HL-60 (cell line): ENCODE data around the gene DCHS2.

Experiments
- DNase-seq, 2 experiments: peaks; one replicate each; pipeline ENCODE4 v3.0.0-alpha.2; 2010 to 2020; ENCODE audit warnings: low read depth in 1 of 2, low spot score in 1 of 2
- H3K27ac ChIP-seq: fragments of 250-450 bp; sonication (Bioruptor Pico); replicated peaks from 2 replicates; pipeline ENCODE4 v1.5.1; 2020; ENCODE audit warnings: mild to moderate bottlenecking, moderate library complexity
- H3K27me3 ChIP-seq: fragments of 250-450 bp; sonication (Bioruptor Pico); 2 replicates; pipeline ENCODE4 v1.5.1; 2021; ENCODE audit warnings: mild to moderate bottlenecking, moderate library complexity; ENCODE audit not compliant: insufficient read depth, poor library complexity, severe bottlenecking
- H3K4me3 ChIP-seq: replicated peaks from 2 replicates; pipeline ENCODE4 v1.5.1; 2011; ENCODE audit warnings: mild to moderate bottlenecking, control low read depth, low read length; ENCODE audit not compliant: insufficient read depth
- CTCF ChIP-seq: IDR thresholded peaks from one replicate; pipeline ENCODE4 v1.5.1; 2011; ENCODE audit warnings: low read length, control low read depth, inconsistent platforms; ENCODE audit not compliant: insufficient read depth
- GABPA ChIP-seq: IDR thresholded peaks from 2 replicates; pipeline ENCODE4 v1.6.1; 2012; ENCODE audit warnings: low read depth
- POLR2AphosphoS5 ChIP-seq: IDR thresholded peaks from 2 replicates; pipeline ENCODE4 v1.6.1; 2012; ENCODE audit warnings: low read depth
- REST ChIP-seq: IDR thresholded peaks from 2 replicates; pipeline ENCODE4 v1.6.1; 2012; ENCODE audit warnings: low read depth; ENCODE audit not compliant: insufficient replicate concordance
- SPI1 ChIP-seq: IDR thresholded peaks from 2 replicates; pipeline ENCODE4 v1.6.1; 2012; ENCODE audit warnings: low read depth, mild to moderate bottlenecking, borderline replicate concordance

Gene DCHS2

GRCh38 chr4:154384012-154384411, 107.6 kb downstream of the DCHS2 start:
- no peak for DNase-seq
- H3K27me3 ChIP-seq: no peaks in the 10 kb centered on the region
- no peak overlapping the region for H3K4me3 ChIP-seq
- TF ChIP-seq POLR2AphosphoS5 (no peak), GABPA (no peak), REST (no peak), CTCF (no peak), SPI1 (no peak)
- no peak overlapping the region for H3K27ac ChIP-seq

- Histone ChIP-seq H3K27ac (no peak overlapping the region), H3K4me3 (no peak overlapping the region), H3K27me3 (no peaks in the 10 kb centered on the region)
- no peak for DNase-seq
- TF ChIP-seq POLR2AphosphoS5 (no peak), REST (no peak), GABPA (no peak), SPI1 (no peak)
Observed at GRCh38 chr4:154376486-154376885, 115.1 kb downstream of the DCHS2 start.

- H3K4me3 ChIP-seq: no peak overlapping the region
- H3K27me3 ChIP-seq: peaks cover 2% of the 10 kb centered on the region
- TF ChIP-seq SPI1: no peak
- no peak for TF ChIP-seq GABPA
- TF ChIP-seq REST: no peak
- no peak for TF ChIP-seq POLR2AphosphoS5
- no peak for TF ChIP-seq CTCF
- no peak overlapping the region for H3K27ac ChIP-seq
- DNase-seq: no peak
Observed at GRCh38 chr4:154368060-154368459, 123.5 kb downstream of the DCHS2 start.

- no peak overlapping the region for H3K27ac ChIP-seq
Observed at GRCh38 chr4:154367659-154368058, 123.9 kb downstream of the DCHS2 start.

More at GRCh38 chr4:154367659-154368058, 123.9 kb downstream of the DCHS2 start:
- TF ChIP-seq REST (no peak), SPI1 (no peak), CTCF (no peak), POLR2AphosphoS5 (no peak), GABPA (no peak)
- DNase-seq: no peak
- Histone ChIP-seq H3K27me3 (peaks cover 2% of the 10 kb centered on the region), H3K4me3 (no peak overlapping the region)
